HL-60 (cell line): ENCODE measurements around the gene CYTH4.
A peak's percentile ranks its signal among the peaks of the same experiment; 100 is the strongest.

Source experiments
- DNase-seq, 2 experiments: peaks; one replicate each; pipeline ENCODE4 v3.0.0-alpha.2; 2010 to 2020; ENCODE audit warnings: low read depth in 1 of 2, low spot score in 1 of 2
- H3K27ac ChIP-seq: fragments of 250-450 bp; sonication (Bioruptor Pico); replicated peaks from 2 replicates; pipeline ENCODE4 v1.5.1; 2020; ENCODE audit warnings: mild to moderate bottlenecking, moderate library complexity
- H3K27me3 ChIP-seq: fragments of 250-450 bp; sonication (Bioruptor Pico); 2 replicates; pipeline ENCODE4 v1.5.1; 2021; ENCODE audit warnings: mild to moderate bottlenecking, moderate library complexity; ENCODE audit not compliant: insufficient read depth, poor library complexity, severe bottlenecking
- H3K4me3 ChIP-seq: replicated peaks from 2 replicates; pipeline ENCODE4 v1.5.1; 2011; ENCODE audit warnings: mild to moderate bottlenecking, control low read depth, low read length; ENCODE audit not compliant: insufficient read depth
- CTCF ChIP-seq: IDR thresholded peaks from one replicate; pipeline ENCODE4 v1.5.1; 2011; ENCODE audit warnings: low read length, control low read depth, inconsistent platforms; ENCODE audit not compliant: insufficient read depth
- GABPA ChIP-seq: IDR thresholded peaks from 2 replicates; pipeline ENCODE4 v1.6.1; 2012; ENCODE audit warnings: low read depth
- POLR2AphosphoS5 ChIP-seq: IDR thresholded peaks from 2 replicates; pipeline ENCODE4 v1.6.1; 2012; ENCODE audit warnings: low read depth
- SPI1 ChIP-seq: IDR thresholded peaks from 2 replicates; pipeline ENCODE4 v1.6.1; 2012; ENCODE audit warnings: low read depth, mild to moderate bottlenecking, borderline replicate concordance
- TF ChIP-seq, protein P1 (sequence below): IDR thresholded peaks from 2 replicates; pipeline ENCODE4 v1.6.1; 2012; ENCODE audit warnings: low read depth; ENCODE audit not compliant: insufficient replicate concordance

The CYTH4 gene

GRCh38 chr22:37269936-37270678, 12.2 kb upstream of the CYTH4 start:
- DNase-seq: peak in 1 of 2 experiments; percentile 78
- no peak overlapping the region for H3K4me3 ChIP-seq
- TF ChIP-seq SPI1 (peak; percentile 94), CTCF (no peak), POLR2AphosphoS5 (peak; percentile 30; the same call in 1 of the 2 replicates)
- no peaks in the 10 kb centered on the region for H3K27me3 ChIP-seq
- peak overlapping the region; percentile 58 for H3K27ac ChIP-seq

DNA sequence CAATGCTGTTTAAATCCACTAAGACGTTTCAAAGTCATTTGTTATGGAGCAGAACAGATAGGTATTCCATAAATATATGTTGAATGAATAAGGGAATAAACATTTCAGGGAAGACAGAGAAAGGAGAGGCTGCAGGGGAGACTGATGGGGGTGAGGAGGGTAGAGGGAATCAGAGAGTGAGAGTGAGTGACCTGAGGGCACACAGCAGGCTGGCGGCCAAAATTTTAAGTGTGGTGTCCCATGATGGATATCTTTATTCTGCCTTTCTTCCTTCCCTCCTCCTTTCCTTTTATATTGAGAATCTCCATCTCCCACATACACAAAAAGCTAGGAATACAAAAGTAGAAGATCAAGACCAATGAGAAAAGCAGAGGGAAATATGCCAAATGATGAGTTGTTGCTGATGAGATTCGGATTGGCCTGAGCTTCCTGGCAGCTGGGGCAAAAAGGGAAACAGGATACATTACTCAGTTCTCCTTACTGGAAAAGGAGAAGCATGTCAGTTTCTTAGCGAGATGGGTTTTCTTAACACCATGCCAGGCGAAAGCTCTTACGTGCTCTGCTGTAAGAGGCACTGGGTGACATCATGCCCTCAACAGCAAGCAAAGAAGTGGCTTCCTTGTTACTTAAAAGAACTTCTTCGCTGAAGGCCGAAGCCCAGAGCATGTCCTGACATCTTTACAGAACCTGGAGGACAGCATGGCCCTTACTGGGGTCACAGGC, 11.2 kb upstream of the CYTH4 start:
- H3K27ac ChIP-seq: no peak overlapping the region
- no peak for TF ChIP-seq GABPA
- TF ChIP-seq SPI1: peak; percentile 43; the same call in 1 of the 2 replicates
- DNase-seq: peak in 1 of 2 experiments; percentile 66
- no peaks in the 10 kb centered on the region for H3K27me3 ChIP-seq
- H3K4me3 ChIP-seq: no peak overlapping the region

GRCh38 chr22:37273126-37273845, 9.0 kb upstream of the CYTH4 start:
- Histone ChIP-seq H3K4me3 (no peak overlapping the region), H3K27ac (no peak overlapping the region), H3K27me3 (no peaks in the 10 kb centered on the region)
- TF ChIP-seq, protein P1, sequence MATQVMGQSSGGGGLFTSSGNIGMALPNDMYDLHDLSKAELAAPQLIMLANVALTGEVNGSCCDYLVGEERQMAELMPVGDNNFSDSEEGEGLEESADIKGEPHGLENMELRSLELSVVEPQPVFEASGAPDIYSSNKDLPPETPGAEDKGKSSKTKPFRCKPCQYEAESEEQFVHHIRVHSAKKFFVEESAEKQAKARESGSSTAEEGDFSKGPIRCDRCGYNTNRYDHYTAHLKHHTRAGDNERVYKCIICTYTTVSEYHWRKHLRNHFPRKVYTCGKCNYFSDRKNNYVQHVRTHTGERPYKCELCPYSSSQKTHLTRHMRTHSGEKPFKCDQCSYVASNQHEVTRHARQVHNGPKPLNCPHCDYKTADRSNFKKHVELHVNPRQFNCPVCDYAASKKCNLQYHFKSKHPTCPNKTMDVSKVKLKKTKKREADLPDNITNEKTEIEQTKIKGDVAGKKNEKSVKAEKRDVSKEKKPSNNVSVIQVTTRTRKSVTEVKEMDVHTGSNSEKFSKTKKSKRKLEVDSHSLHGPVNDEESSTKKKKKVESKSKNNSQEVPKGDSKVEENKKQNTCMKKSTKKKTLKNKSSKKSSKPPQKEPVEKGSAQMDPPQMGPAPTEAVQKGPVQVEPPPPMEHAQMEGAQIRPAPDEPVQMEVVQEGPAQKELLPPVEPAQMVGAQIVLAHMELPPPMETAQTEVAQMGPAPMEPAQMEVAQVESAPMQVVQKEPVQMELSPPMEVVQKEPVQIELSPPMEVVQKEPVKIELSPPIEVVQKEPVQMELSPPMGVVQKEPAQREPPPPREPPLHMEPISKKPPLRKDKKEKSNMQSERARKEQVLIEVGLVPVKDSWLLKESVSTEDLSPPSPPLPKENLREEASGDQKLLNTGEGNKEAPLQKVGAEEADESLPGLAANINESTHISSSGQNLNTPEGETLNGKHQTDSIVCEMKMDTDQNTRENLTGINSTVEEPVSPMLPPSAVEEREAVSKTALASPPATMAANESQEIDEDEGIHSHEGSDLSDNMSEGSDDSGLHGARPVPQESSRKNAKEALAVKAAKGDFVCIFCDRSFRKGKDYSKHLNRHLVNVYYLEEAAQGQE: no peak
- TF ChIP-seq GABPA (no peak), CTCF (no peak), POLR2AphosphoS5 (no peak), SPI1 (no peak)
- no peak for DNase-seq

GRCh38 chr22:37273846-37274225, 8.5 kb upstream of the CYTH4 start:
- Histone ChIP-seq H3K27me3 (no peaks in the 10 kb centered on the region), H3K4me3 (no peak overlapping the region), H3K27ac (peak overlapping the region; percentile 70)
- DNase-seq: no peak
- TF ChIP-seq CTCF (no peak), POLR2AphosphoS5 (no peak), SPI1 (no peak), GABPA (no peak)
- TF ChIP-seq, protein P1: no peak
